ENCODE results near the gene KHSRP. TPM values are rescaled to one million over a fixed set of nuclear protein-coding genes. Genes with fewer than 3 reads are reported as not detected.

Gene KHSRP
- total and polyA plus RNA-seq, 10 of the 15 experiments (the other 5 are each of a cell fraction or from before 2014, with no cell fraction given): 4.8 to 440 (median 82.0) TPM

DNA sequence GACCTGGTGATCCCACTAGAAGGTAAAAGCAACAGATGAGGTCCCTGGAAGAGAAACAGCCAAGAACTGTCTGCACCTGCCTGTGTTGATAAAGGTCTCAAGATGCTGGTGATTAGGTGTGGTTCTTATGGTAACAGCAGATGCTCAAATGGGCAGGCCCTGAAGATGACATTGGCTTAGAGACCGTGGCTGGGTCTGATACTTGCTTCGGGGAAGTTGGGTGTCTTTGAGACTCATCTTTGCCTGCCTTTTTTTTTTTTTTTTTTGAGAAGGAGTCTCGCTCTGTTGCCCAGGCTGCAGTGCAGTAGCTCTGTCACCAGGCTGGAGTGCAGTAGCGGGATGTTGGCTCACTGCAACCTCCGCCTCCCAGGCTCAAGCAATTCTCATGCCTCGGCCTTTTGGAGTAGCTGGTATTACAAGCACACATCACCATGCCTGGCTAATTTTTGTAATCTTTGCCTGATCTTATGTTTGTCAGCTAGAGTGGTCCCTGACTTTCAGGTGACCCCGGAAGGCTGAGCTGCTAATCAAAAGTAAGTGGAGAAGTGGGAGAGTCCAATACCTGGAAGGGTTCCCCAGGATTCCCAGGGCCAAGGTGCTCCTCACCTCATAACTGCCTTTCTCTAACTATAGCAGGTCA is 27.1 kb upstream of the KHSRP start:
- in situ Hi-C loops (cut with MboI) (no loop called here), intact Hi-C loops (cut with micrococcal nuclease; ENCODE audit: unreplicated experiment) (no loop called here)
- Histone ChIP-seq H3K4me2 (ENCODE audit: control insufficient read depth, insufficient read depth) (no peak overlapping the region), H3K36me3 (ENCODE audit: control insufficient read depth in 2 of 2, insufficient read depth in 2 of 2, low read length in 1 of 2) (peaks cover 10 to 24% of the 10 kb centered on the region in 2 experiments; a peak in 3 of 4 replicates), H3K27ac (ENCODE audit: control insufficient read depth, insufficient read depth) (no peak overlapping the region), H4K20me1 (ENCODE audit: control insufficient read depth, insufficient read depth) (no peaks in the 10 kb centered on the region), H3K9me3 (replicated peaks; ENCODE audit: control insufficient read depth, insufficient read depth, low read length) (peaks cover 17% of the 10 kb centered on the region; the same call in 2 of the 3 replicates), H3K9ac (ENCODE audit: control insufficient read depth, insufficient read depth, low read length) (no peak overlapping the region), H2AFZ (ENCODE audit: control insufficient read depth, low read depth, low read length) (no peak overlapping the region), H3K79me2 (ENCODE audit: control insufficient read depth, insufficient read depth, low read length) (no peaks in the 10 kb centered on the region), H3K4me1 (ENCODE audit: control insufficient read depth, insufficient read depth, low read length) (no peaks in the 10 kb centered on the region), H3K4me3 (no peak overlapping the region), H3K27me3 (replicated peaks in 1 of 2; ENCODE audit: control insufficient read depth in 2 of 2, insufficient read depth in 2 of 2, low read length in 1 of 2) (no peaks in the 10 kb centered on the region)
- no TSS peak for BruUV-seq (replicated peaks)
- CTCF ChIA-PET: no interaction called here
- SMC1A ChIA-PET (ENCODE audit: uncharacterized antibody, unreplicated experiment): no interaction called here
- RAD21 ChIA-PET (ENCODE audit: unreplicated experiment): no interaction called here
- ATAC-seq (no peak), DNase-seq (ENCODE audit: low read depth, low spot score) (no peak), FAIRE-seq (no peak)
- 89% methylated on average over 6 of the region's 7 CpGs for WGBS (ENCODE audit: insufficient coverage, insufficient replicate concordance, low lambda C conversion rate, missing lambda C conversion rate)
- POLR2A ChIA-PET: interaction anchor here (1.5 kb wide), 1 partner anchor 30 kb away, joined by 4 read pairs; the partner anchor contains the start of gene DENND1C
- no peak for TF ChIP-seq RCOR1 (conservative IDR thresholded peaks at IDR 0.05; ENCODE audit: low read depth, low read length)
- TF ChIP-seq NFYB (IDR thresholded peaks at IDR 0.05; ENCODE audit: insufficient read depth, low read depth, low read length): no peak
- TF ChIP-seq, protein P1, sequence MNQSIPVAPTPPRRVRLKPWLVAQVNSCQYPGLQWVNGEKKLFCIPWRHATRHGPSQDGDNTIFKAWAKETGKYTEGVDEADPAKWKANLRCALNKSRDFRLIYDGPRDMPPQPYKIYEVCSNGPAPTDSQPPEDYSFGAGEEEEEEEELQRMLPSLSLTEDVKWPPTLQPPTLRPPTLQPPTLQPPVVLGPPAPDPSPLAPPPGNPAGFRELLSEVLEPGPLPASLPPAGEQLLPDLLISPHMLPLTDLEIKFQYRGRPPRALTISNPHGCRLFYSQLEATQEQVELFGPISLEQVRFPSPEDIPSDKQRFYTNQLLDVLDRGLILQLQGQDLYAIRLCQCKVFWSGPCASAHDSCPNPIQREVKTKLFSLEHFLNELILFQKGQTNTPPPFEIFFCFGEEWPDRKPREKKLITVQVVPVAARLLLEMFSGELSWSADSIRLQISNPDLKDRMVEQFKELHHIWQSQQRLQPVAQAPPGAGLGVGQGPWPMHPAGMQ (IDR thresholded peaks at IDR 0.05; ENCODE audit: borderline replicate concordance): no peak
- no peak for TF ChIP-seq SREBF2 (IDR thresholded peaks at IDR 0.05; ENCODE audit: low read length)
- TF ChIP-seq, protein P2, sequence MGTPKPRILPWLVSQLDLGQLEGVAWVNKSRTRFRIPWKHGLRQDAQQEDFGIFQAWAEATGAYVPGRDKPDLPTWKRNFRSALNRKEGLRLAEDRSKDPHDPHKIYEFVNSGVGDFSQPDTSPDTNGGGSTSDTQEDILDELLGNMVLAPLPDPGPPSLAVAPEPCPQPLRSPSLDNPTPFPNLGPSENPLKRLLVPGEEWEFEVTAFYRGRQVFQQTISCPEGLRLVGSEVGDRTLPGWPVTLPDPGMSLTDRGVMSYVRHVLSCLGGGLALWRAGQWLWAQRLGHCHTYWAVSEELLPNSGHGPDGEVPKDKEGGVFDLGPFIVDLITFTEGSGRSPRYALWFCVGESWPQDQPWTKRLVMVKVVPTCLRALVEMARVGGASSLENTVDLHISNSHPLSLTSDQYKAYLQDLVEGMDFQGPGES (IDR thresholded peaks at IDR 0.05): no peak
- TF ChIP-seq PAX8 (IDR thresholded peaks at IDR 0.05): no peak
- no peak for TF ChIP-seq E2F4 (IDR thresholded peaks at IDR 0.05; ENCODE audit: low read depth, low read length)
- no peak for TF ChIP-seq GATAD2B (conservative IDR thresholded peaks at IDR 0.05; ENCODE audit: low read depth)
- TF ChIP-seq NR2F1 (conservative IDR thresholded peaks at IDR 0.05): no peak
- no peak for TF ChIP-seq NFIC (IDR thresholded peaks at IDR 0.05; ENCODE audit: low read depth, low read length)
- TF ChIP-seq MTA2 (IDR thresholded peaks at IDR 0.05; ENCODE audit: low read depth): no peak
- TF ChIP-seq CTCF (IDR thresholded peaks at IDR 0.05 in 2 of 3, conservative IDR thresholded peaks at IDR 0.05 in 1 of 3; ENCODE audit: control insufficient read depth in 2 of 3, extremely low read depth in 1 of 3, insufficient read depth in 1 of 3, low read depth in 3 of 3, low read length in 3 of 3): no peak
- TF ChIP-seq ASH2L (IDR thresholded peaks at IDR 0.05; ENCODE audit: borderline replicate concordance, low read depth): no peak
- TF ChIP-seq CREB1 (IDR thresholded peaks at IDR 0.05; ENCODE audit: low read depth): no peak
- TF ChIP-seq POLR2AphosphoS5 (IDR thresholded peaks at IDR 0.05; ENCODE audit: low read length): no peak
- TF ChIP-seq RAD21 (IDR thresholded peaks at IDR 0.05; ENCODE audit: insufficient read depth, low read depth, low read length): no peak
- no peak for TF ChIP-seq CHD4 (IDR thresholded peaks at IDR 0.05)
- no peak for TF ChIP-seq EGR1 (IDR thresholded peaks at IDR 0.05; ENCODE audit: borderline replicate concordance in 1 of 2, low read depth in 2 of 2, low read length in 2 of 2)
- TF ChIP-seq ZNF622 (IDR thresholded peaks at IDR 0.05): no peak

All from GM12878 (cell line).